RPMI7951 (cell line): ENCODE data around the gene TMEM14C. TPM values are rescaled to one million over a fixed set of nuclear protein-coding genes. Genes with fewer than 3 reads are reported as not detected.
"Not testable (repeated sequence)": the region's sequence is repeated elsewhere in the genome, so short reads cannot be mapped to it uniquely, and the experiment has no call there.

Experiments used
- DNase-seq: peaks from one replicate; pipeline ENCODE4 v3.0.0-alpha.2; 2012; ENCODE audit warnings: low read depth
- total RNA-seq: library from RNA; depleted of rRNA; stranded (reverse); fragments of >200 nt; shearing (Covaris generic); gene quantifications from 2 replicates; pipeline ENCODE4 v1.2.3, GENCODE V29; 2014

TMEM14C gene
- total RNA-seq, 1 experiment from 2014 or later = 238 TPM

DNA sequence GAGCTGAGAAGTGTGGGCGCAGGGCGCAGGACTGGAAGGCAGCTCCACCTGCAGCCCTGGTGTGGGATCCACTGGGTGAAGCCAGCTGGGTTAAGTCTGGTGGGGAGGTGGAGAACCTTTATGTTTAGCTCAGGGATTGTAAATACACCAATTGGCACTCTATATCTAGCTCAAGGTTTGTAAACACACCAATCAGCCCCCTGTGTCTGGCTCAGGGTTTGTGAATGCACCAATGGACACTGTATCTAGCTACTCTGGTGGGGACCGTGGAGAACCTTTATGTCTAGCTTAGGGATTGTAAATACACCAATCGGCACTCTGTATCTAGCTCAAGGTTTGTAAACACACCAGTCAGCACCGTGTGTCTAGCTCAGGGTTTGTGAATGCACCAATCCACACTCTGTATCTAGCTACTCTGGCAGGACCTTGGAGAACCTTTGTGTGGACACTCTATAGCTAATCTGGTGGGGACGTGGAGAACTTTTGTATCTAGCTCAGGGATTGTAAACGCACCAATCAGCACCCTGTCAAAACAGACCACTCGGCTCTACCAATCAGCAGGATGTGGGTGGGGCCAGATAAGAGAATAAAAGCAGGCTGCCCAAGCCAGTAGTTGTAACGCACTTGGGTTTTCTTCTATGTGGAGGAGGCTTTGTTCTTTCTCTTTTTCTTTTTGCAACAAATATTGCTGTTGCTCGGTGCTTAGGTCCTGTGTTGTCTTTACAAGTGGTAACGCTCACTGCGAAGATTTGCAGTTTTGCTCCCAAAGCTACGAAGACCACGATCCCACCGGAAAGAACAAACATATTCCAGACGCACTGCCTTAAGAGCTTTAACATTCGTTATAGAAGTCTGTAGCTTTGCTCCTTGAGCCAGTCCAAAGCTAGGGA lies 1.7 kb upstream of the TMEM14C start:
- not testable (repeated sequence) for DNase-seq

DNA sequence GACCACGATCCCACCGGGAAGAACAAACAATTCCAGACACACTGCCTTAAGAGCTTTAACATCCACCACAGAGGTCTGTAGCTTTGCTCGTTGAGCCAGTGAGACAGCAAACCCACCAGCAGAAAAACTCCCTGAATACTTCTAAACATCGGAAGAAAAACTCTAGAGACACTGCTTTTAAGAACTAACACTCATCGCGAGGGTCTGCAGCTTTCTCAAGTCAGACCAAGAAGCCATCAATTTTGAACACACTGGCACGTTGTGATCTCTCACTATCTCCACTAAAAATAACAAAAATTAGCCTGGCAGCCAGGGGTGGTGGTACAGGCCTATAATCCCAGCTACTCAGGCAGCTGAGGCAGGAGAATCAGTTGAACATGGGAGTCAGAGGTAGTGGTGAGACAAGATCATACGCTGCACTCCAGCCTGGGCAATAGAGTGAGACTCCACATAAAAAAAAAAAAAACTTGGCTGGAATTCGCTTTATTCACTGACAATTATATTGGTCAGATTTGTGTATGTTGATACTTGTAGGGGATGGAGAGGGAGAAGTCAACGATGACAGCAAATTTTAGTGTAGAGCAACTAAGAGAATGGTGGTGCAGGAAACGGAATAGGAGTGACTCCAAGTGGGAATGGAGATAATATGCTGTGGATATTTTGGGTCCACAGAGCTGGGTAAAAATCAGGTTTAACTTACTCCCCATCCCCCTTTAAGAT lies 860 bp upstream of the TMEM14C start:
- no peak for DNase-seq

GRCh38 chr6:10722570-10722819 lies 375 bp upstream of the TMEM14C start:
- DNase-seq = no peak

DNA sequence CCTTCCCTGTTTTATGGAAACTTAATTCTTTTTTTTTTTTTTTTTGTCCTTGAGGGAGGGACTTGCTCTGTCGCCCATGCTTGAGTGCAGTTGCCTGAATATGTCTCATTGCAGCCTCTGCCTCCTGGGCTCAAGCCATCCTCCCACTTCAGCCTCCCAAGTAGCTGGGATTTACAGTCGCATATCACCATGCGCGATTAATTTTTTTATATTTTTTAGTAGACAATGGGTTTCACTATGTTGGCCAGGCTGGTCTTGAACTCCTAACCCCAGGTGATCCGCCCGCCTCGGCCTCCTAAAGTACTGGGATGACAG lies 654 bp downstream of the TMEM14C start:
- DNase-seq = peak; percentile 37

DNA sequence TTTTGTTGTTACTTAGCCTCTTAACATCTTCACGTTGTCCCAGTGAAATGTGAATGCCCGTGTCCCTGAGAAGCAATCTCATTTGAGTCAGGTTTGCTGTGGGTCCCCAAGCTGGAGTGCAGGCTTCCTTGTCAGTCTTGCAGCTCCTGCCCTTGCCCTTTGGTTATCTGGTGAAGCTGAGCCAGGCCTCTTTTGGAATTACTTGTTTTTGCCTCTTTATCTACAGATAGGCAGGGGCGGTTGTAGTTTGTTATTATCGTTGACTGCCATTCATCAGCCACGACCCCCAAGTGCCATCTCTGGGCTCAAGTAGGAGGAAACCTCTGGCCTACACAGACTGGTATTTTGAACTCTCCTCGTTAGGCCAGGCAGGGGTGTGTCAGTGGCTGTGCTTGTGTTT lies 2.2 kb downstream of the TMEM14C start:
- DNase-seq = no peak

DNA sequence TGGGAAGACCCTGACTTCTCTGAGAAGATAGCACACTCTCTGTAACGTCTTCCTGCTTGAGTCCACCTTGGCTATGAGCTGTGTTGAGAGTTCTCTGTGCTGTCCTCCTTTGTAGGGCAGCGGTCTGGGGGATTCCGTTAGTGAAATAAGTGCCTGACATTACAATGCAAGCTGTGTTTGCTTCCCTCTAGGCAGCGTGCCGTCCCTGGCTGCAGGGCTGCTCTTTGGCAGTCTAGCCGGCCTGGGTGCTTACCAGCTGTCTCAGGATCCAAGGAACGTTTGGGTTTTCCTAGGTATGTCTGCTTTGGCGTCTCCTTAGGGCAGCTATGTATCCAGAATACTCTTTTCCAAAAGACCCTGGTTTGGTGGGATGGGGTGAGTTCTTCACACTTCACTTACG lies 2.8 kb downstream of the TMEM14C start:
- DNase-seq = no peak

DNA sequence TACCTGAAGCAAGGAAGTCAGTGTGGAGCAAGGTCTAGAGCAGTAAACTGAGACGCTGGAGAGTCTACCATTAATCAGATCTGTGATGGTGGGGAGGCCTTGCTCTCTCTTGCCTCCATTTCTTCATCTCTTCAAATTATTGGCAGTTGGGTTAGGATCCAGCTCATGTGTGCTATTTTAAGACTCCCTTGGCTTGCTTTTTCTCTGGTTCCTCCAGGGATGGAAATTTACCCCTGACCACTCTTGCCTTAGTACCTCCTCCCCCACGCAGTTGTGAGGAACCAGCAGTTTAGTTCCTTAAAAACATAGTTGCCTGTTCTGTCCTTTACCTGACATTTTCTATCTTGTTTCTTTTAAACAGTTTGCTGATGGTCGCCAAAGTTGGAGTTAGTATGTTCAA lies 7.4 kb downstream of the TMEM14C start:
- no peak for DNase-seq

- no peak for DNase-seq
These were observed 10.4 kb downstream of the TMEM14C start for GRCh38 chr6:10733151-10733715.

DNA sequence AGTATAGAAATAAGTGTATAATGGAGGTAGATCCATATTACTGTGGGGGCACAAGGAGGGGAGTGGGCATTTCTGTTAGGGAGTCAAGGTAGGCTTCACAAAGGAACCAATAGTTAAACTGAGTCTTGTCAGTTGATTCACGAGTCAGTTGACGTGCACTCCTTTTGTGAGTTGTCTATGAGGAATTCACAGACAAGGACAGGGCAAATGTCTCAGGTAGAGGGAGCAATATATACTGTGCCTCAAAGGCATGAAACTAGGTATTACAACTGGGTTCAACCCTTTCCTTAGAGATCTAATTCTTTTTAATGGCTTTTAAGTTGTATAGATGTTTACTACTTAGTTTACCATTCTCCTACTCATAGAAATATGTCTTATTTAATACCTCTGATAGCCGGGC lies 11.0 kb downstream of the TMEM14C start:
- DNase-seq = no peak

DNA sequence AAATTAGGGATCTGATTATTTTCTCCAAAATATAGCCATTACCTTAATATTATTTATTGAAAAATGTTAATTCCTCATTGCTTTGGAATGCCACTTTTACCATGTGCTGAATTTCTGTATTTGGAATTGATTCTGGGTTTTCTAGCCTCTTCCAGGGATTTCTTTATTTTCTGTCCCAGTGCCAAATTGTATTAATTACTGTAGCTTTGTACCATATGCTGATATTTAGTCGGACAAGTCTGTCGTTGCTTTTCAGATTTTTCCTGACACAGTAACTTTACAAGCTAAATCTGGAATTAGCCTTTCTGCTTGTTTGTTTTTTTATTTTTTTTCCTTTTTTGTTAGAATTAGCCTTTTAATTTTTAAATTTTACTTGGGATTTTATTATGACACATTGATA lies 13.9 kb downstream of the TMEM14C start:
- no peak for DNase-seq

DNA sequence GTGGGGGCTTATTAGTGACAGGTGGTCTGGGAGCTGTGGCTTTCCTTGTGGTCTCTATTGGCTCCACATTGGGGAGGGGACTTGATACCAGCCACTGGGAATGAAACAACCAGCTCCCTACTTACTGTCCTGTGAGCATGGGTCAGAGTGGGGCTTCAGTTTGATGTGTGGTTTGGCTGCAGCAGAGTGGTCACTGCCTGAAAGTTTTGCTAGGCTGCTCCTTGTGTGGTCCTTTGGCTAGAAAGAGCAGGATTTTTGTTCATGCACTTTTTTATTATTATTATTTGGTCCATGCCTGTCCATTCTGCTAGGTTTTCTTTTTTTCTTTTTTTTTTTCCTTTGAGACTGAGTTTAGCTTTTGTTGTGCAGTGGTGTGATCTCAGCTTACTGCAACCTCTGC lies 17.2 kb downstream of the TMEM14C start:
- DNase-seq = no peak

GRCh38 chr6:10741643-10742042 lies 18.8 kb downstream of the TMEM14C start:
- not testable (repeated sequence) for DNase-seq

GRCh38 chr6:10742251-10742650 lies 19.4 kb downstream of the TMEM14C start:
- no peak for DNase-seq

GRCh38 chr6:10743515-10743914 lies 20.6 kb downstream of the TMEM14C start:
- DNase-seq = no peak

- no peak for DNase-seq
These were observed 22.2 kb downstream of the TMEM14C start for GRCh38 chr6:10745116-10745515.

GRCh38 chr6:10746915-10747250 lies 24.0 kb downstream of the TMEM14C start:
- DNase-seq = no peak

GRCh38 chr6:10747251-10747972 lies 24.5 kb downstream of the TMEM14C start, which contains the start of gene TMEM14B:
TMEM14B (plus strand) TSS chr6:10747805; CDS start chr6:10749246, 1,441 bp downstream.
- peak; percentile 95 for DNase-seq

GRCh38 chr6:10749734-10750133 lies 26.9 kb downstream of the TMEM14C start:
- DNase-seq = no peak

DNA sequence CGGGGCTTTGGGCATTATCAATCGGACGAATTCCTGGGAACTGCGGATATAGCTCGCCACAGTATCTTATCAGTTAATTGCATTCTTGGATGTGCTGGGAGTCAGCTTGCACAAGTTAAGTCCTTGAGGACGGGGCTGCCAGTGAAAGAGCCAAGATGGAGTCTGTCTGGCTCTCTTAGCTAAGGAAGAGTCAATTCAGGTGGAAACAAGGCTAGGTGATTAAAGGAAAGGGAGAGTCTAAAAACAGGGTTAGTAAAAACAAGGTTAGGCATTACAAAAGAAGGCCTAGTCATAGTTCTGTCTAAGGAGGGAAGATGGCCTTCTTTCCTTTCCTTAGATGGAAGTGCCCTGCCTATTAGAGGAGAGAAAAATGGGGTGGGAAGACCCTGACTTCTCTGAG lies 27.7 kb downstream of the TMEM14C start:
- not testable (repeated sequence) for DNase-seq

GRCh38 chr6:10751757-10752156 lies 28.9 kb downstream of the TMEM14C start:
- not testable (repeated sequence) for DNase-seq

DNA sequence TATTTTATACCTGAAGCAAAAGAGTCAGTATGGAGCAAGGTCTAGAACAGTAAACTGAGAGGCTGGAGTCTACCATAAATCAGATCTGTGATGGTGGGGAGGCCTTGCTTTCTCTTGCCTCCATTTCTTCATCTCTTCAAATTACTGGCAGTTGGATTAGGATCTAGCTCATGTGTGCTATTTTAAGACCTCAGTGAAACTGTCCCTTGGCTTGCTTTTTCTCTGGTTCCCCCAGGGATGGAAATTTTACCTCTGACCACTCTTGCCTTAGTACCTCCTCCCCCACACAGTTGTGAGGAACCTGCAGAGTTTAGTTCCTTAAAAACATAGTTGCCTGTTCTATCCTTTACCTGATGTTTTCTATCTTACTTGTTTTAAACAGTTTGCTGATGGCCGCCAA lies 33.2 kb downstream of the TMEM14C start:
- DNase-seq = no peak

DNA sequence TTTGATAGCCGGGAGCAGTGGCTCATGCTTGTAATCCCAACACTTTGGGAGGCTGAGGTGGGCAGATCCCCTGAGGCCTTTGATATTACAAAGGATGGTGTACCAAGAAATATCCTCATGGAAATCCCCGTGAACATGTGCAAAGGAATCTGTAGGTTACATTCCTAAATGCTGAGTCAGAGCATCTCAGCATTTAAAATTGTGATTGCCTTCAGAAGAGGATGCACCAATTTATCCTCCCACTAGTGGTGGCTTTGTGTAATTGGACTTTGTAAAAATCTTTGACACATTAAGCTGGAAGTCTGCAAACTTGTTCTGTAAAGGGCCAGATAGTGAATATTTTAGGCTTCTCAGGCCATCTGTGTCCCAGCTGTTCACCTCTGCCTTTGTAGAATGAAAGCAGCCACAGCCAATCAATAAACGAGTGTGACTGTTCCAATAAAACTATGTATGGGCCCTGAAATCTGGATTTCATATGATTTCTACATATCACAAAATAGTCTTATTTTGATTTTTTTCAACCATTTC lies 36.5 kb downstream of the TMEM14C start:
- peak; percentile 95 for DNase-seq
